Calu3 (cell line): ENCODE results near the gene CTXN2. TPM values are rescaled to one million over a fixed set of nuclear protein-coding genes. Genes with fewer than 3 reads are reported as not detected.

Experiments
- BruUV-seq: library from RNA; stranded (reverse); fragments of 400-500 nt; replicated peaks from 2 replicates; lab custom pipeline; 2021; lab: Mats Ljungman, UMichigan
- CTCF ChIA-PET: fragments of 300-600 bp; sonication (Branson Sonifier 250); formaldehyde crosslinking; loops from one replicate; lab custom pipeline; 2022; ENCODE audit warnings: antibody characterized with exemption; lab: Charles Lee
- DNase-seq: peaks from one replicate; pipeline ENCODE4 v3.0.0; 2022
- H3K27ac Mint-ChIP-seq: one replicate; pipeline ENCODE4 v1.8.0; 2022; ENCODE audit warnings: mixed read lengths; ENCODE audit not compliant: unreplicated experiment
- H3K27me3 Mint-ChIP-seq: one replicate; pipeline ENCODE4 v1.8.0; 2022; ENCODE audit warnings: mixed read lengths; ENCODE audit not compliant: unreplicated experiment
- H3K36me3 Mint-ChIP-seq: one replicate; pipeline ENCODE4 v1.8.0; 2022; ENCODE audit warnings: mild to moderate bottlenecking, moderate library complexity, mixed read lengths; ENCODE audit not compliant: insufficient read depth, unreplicated experiment
- H3K4me1 Mint-ChIP-seq: one replicate; pipeline ENCODE4 v1.8.0; 2022; ENCODE audit warnings: mild to moderate bottlenecking, low read depth, mixed read lengths; ENCODE audit not compliant: unreplicated experiment
- H3K4me3 Mint-ChIP-seq: one replicate; pipeline ENCODE4 v1.8.0; 2022; ENCODE audit warnings: mild to moderate bottlenecking, low read depth, moderate library complexity, mixed read lengths; ENCODE audit not compliant: unreplicated experiment
- H3K9me3 Mint-ChIP-seq: one replicate; pipeline ENCODE4 v1.8.0; 2022; ENCODE audit warnings: low read depth, mixed read lengths; ENCODE audit not compliant: unreplicated experiment
- intact Hi-C: fragments of 100-400 bp; cut with micrococcal nuclease; formaldehyde crosslinking; loops from one replicate; pipeline ENCODE4 v1.10.0; 2022; ENCODE audit not compliant: unreplicated experiment
- total RNA-seq: library from RNA; stranded (reverse); gene quantifications from 2 replicates; pipeline ENCODE4 v1.2.3, GENCODE V29; 2022
- TF ChIP-seq, protein P1 (sequence below): fragments of 200-600 bp; IDR thresholded peaks from one replicate; pipeline ENCODE4 v1.8.0; 2022; ENCODE audit warnings: antibody characterized with exemption; ENCODE audit not compliant: unreplicated experiment

Gene CTXN2
- total RNA-seq, 1 experiment from 2014 or later = not detected

DNA sequence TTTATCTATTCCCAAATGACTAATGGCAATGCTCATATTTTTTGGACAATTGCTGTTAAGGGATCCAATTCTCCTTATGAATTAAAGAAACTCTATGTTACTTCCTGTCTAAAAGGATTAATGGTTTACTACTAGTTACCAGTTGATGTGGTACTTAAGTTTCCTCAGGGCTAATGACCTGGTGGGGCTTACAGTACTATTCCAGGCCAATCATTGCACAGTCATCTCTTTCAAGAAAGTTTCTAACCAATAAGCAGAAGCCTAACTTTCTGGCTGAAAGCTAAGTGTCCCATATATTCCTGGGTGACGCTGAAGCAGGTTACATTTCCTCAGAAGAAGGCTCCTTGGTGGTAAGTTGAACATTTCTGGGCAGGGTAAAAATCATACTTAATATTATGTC is 14.5 kb downstream of the CTXN2 start, which contains the start of gene SLC12A1:
TSS of gene SLC12A1 (plus strand) at position 322 of the 400 bp plus-strand sequence. CDS start 1,418 bp downstream, outside the sequence.
- no peaks in the 10 kb centered on the region for H3K9me3 Mint-ChIP-seq
- intact Hi-C loops = no loop called here

GRCh38 chr15:48221261-48221660 is 29.8 kb downstream of the CTXN2 start:
- TF ChIP-seq, protein P1, sequence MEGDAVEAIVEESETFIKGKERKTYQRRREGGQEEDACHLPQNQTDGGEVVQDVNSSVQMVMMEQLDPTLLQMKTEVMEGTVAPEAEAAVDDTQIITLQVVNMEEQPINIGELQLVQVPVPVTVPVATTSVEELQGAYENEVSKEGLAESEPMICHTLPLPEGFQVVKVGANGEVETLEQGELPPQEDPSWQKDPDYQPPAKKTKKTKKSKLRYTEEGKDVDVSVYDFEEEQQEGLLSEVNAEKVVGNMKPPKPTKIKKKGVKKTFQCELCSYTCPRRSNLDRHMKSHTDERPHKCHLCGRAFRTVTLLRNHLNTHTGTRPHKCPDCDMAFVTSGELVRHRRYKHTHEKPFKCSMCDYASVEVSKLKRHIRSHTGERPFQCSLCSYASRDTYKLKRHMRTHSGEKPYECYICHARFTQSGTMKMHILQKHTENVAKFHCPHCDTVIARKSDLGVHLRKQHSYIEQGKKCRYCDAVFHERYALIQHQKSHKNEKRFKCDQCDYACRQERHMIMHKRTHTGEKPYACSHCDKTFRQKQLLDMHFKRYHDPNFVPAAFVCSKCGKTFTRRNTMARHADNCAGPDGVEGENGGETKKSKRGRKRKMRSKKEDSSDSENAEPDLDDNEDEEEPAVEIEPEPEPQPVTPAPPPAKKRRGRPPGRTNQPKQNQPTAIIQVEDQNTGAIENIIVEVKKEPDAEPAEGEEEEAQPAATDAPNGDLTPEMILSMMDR = no peak
- Mint-ChIP-seq H3K27ac (no peak overlapping the region), H3K4me3 (no peak overlapping the region)

More for the DNA sequence above, 14.5 kb downstream of the CTXN2 start, which contains the start of gene SLC12A1:
- BruUV-seq = no TSS peak
- H3K4me1 Mint-ChIP-seq = no peaks in the 10 kb centered on the region
- no peak within 1 kb of the TSS for H3K4me3 Mint-ChIP-seq
- TF ChIP-seq, protein P1 = no peak
- no peak within 1 kb of the TSS for H3K27ac Mint-ChIP-seq
- CTCF ChIA-PET = interaction anchor here (0.6 kb wide), 1 partner anchor 140 kb away, joined by 3 read pairs; no protein-coding TSS in a partner anchor
- no peaks in the 10 kb centered on the region for H3K27me3 Mint-ChIP-seq
- H3K36me3 Mint-ChIP-seq = no peaks in the 10 kb centered on the region
- DNase-seq = no peak

GRCh38 chr15:48221885-48222284 is 30.4 kb downstream of the CTXN2 start:
- no peak for DNase-seq
- CTCF ChIA-PET = no interaction called here
- TF ChIP-seq, protein P1 = no peak
- no peak overlapping the region for H3K27ac Mint-ChIP-seq
- H3K4me3 Mint-ChIP-seq = no peak overlapping the region
- peaks cover 20% of the 10 kb centered on the region for H3K27me3 Mint-ChIP-seq
- no peaks in the 10 kb centered on the region for H3K9me3 Mint-ChIP-seq
- BruUV-seq = no TSS peak
- no peaks in the 10 kb centered on the region for H3K4me1 Mint-ChIP-seq
- intact Hi-C loops = no loop called here
- no peaks in the 10 kb centered on the region for H3K36me3 Mint-ChIP-seq

More at GRCh38 chr15:48221261-48221660, 29.8 kb downstream of the CTXN2 start:
- CTCF ChIA-PET = no interaction called here
- DNase-seq = no peak
- H3K36me3 Mint-ChIP-seq = no peaks in the 10 kb centered on the region
- no peaks in the 10 kb centered on the region for H3K4me1 Mint-ChIP-seq
- H3K27me3 Mint-ChIP-seq = peaks cover 20% of the 10 kb centered on the region
- H3K9me3 Mint-ChIP-seq = no peaks in the 10 kb centered on the region
- intact Hi-C loops = no loop called here
- BruUV-seq = no TSS peak

GRCh38 chr15:48222627-48223026 is 31.2 kb downstream of the CTXN2 start:
- H3K36me3 Mint-ChIP-seq = no peaks in the 10 kb centered on the region
- no TSS peak for BruUV-seq
- TF ChIP-seq, protein P1 = no peak
- H3K27me3 Mint-ChIP-seq = peaks cover 20% of the 10 kb centered on the region
- H3K9me3 Mint-ChIP-seq = no peaks in the 10 kb centered on the region
- H3K4me3 Mint-ChIP-seq = no peak overlapping the region
- H3K27ac Mint-ChIP-seq = no peak overlapping the region
- no peak for DNase-seq
- intact Hi-C loops = no loop called here
- CTCF ChIA-PET = no interaction called here
- no peaks in the 10 kb centered on the region for H3K4me1 Mint-ChIP-seq
